Keratinocyte (primary cell): ENCODE results near the gene OTOG. TPM values are rescaled to one million over a fixed set of nuclear protein-coding genes. Genes with fewer than 3 reads are reported as not detected.

Experiments used
- DNase-seq: peaks from one replicate; pipeline ENCODE4 v3.0.0-alpha.2; 2011; ENCODE audit warnings: low read depth, missing footprints, low spot score
- FAIRE-seq: peaks from 2 replicates; lab custom pipeline; 2011; peaks lifted over from hg19 to GRCh38; lab: Jason Lieb, UNC
- H2AFZ ChIP-seq: 2 replicates; pipeline ENCODE4 v1.6.0; 2012; ENCODE audit warnings: low read length, control low read depth, inconsistent platforms; ENCODE audit not compliant: control insufficient read depth
- H3K27ac ChIP-seq: 2 replicates; pipeline ENCODE4 v1.5.1; 2011; ENCODE audit warnings: low read length; ENCODE audit not compliant: control insufficient read depth, insufficient read depth
- H3K27me3 ChIP-seq: 3 replicates; pipeline ENCODE4 v1.6.0; 2011; ENCODE audit warnings: low read length; ENCODE audit not compliant: control insufficient read depth, insufficient read depth; ENCODE audit errors: extremely low read depth
- H3K36me3 ChIP-seq, 2 experiments: 2 replicates in 1 of 2; 3 replicates in 1 of 2; pipeline ENCODE4 v1.5.1; 2011; ENCODE audit warnings: low read length in 2 of 2, mild to moderate bottlenecking in 1 of 2; ENCODE audit not compliant: control insufficient read depth in 2 of 2, insufficient read depth in 2 of 2; ENCODE audit errors: extremely low read depth in 1 of 2
- H3K4me1 ChIP-seq: 3 replicates; pipeline ENCODE4 v1.5.1; 2011; ENCODE audit warnings: low read length; ENCODE audit not compliant: control insufficient read depth, insufficient read depth; ENCODE audit errors: extremely low read depth
- H3K4me2 ChIP-seq: 3 replicates; pipeline ENCODE4 v1.6.0; 2011; ENCODE audit warnings: low read depth, low read length; ENCODE audit not compliant: control insufficient read depth, insufficient read depth; ENCODE audit errors: extremely low read depth
- H3K4me3 ChIP-seq, 3 experiments: fragments of 200-600 bp in 1 of 3; sonication (generic) in 1 of 3; 2 replicates in 2 of 3; 3 replicates in 1 of 3; pipeline ENCODE4 v1.5.1; 2011 to 2016; ENCODE audit warnings: low read length in 3 of 3, mild to moderate bottlenecking in 3 of 3, control low read depth in 2 of 3, inconsistent platforms in 1 of 3, low read depth in 1 of 3, mixed read lengths in 1 of 3, mixed run types in 1 of 3, moderate library complexity in 1 of 3; ENCODE audit not compliant: control insufficient read depth in 2 of 3, insufficient read depth in 2 of 3; ENCODE audit errors: extremely low read depth in 1 of 3
- H3K79me2 ChIP-seq: 2 replicates; pipeline ENCODE4 v1.6.0; 2012; ENCODE audit warnings: low read length; ENCODE audit not compliant: control insufficient read depth, insufficient read depth
- H3K9ac ChIP-seq: 3 replicates; pipeline ENCODE4 v1.6.0; 2011; ENCODE audit warnings: low read length; ENCODE audit not compliant: control insufficient read depth, insufficient read depth; ENCODE audit errors: extremely low read depth
- H3K9me1 ChIP-seq: 3 replicates; pipeline ENCODE4 v1.6.0; 2011; ENCODE audit warnings: low read length; ENCODE audit not compliant: control insufficient read depth, insufficient read depth; ENCODE audit errors: extremely low read depth
- H3K9me3 ChIP-seq: 2 replicates; pipeline ENCODE4 v1.5.1; 2012; ENCODE audit warnings: low read depth, low read length; ENCODE audit not compliant: control insufficient read depth
- H4K20me1 ChIP-seq: 3 replicates; pipeline ENCODE4 v1.6.0; 2011; ENCODE audit warnings: low read length; ENCODE audit not compliant: control insufficient read depth, insufficient read depth; ENCODE audit errors: extremely low read depth
- CTCF ChIP-seq, 3 experiments: IDR thresholded peaks in 1 of 3; conservative IDR thresholded peaks in 1 of 3; optimal IDR thresholded peaks in 1 of 3; 2 replicates in 2 of 3; 3 replicates in 1 of 3; pipeline versions ENCODE3 to v1.5.1; 2011; ENCODE audit warnings: low read length in 3 of 3, mild to moderate bottlenecking in 3 of 3, moderate library complexity in 2 of 3, control low read depth in 1 of 3, inconsistent platforms in 1 of 3; ENCODE audit not compliant: insufficient read depth in 2 of 3; ENCODE audit errors: extremely low read depth in 1 of 3
- EZH2 ChIP-seq: IDR thresholded peaks from one replicate; pipeline ENCODE4 v1.6.1; 2012; ENCODE audit warnings: inconsistent platforms, mild to moderate bottlenecking, low read length, moderate library complexity
- dilution Hi-C: fragments of 300-500 bp; cut with MboI; formaldehyde crosslinking; loops from one replicate; pipeline ENCODE4 v1.7.0; 2020; ENCODE audit warnings: low sequenced_read_pairs; ENCODE audit not compliant: extremely low pct_ligation_motif_present
- polyA plus RNA-seq, 5 experiments: library from polyadenylated mRNA; depleted of rRNA in 3 of 5; stranded (reverse) in 3 of 5; stranded (forward) in 1 of 5; unstranded in 1 of 5; fragments of >200 nt; gene quantifications; 1 replicate in 1 of 5; 2 replicates in 3 of 5; 3 replicates in 1 of 5; pipeline versions ENCODE4 v1.2.1 to v1.2.3, GENCODE V29; 2011 to 2012; ENCODE audit warnings: missing spikeins in 2 of 5, low read depth in 1 of 5, low replicate concordance in 1 of 5

Gene OTOG
- polyA plus RNA-seq, 1 donor (not counting 4 experiments of a cell fraction or from before 2014, with no cell fraction given): not detected

GRCh38 chr11:17609291-17610084, 62.4 kb downstream of the OTOG start:
- Histone ChIP-seq H3K9me3 (no peaks in the 10 kb centered on the region), H3K36me3 (no peaks in the 10 kb centered on the region), H4K20me1 (no peaks in the 10 kb centered on the region), H3K27ac (no peak overlapping the region), H3K79me2 (no peaks in the 10 kb centered on the region), H3K4me1 (no peaks in the 10 kb centered on the region), H3K4me3 (no peak overlapping the region), H3K27me3 (peaks cover 11% of the 10 kb centered on the region), H3K9ac (no peak overlapping the region), H3K9me1 (no peaks in the 10 kb centered on the region), H2AFZ (no peak overlapping the region), H3K4me2 (no peak overlapping the region)
- no peak for FAIRE-seq
- TF ChIP-seq EZH2 (no peak), CTCF (optimal IDR thresholded peaks at IDR 0.05 in 1 of 3, IDR thresholded peaks at IDR 0.05 in 1 of 3, conservative IDR thresholded peaks at IDR 0.05 in 1 of 3; ENCODE audit: extremely low read depth in 1 of 3, insufficient read depth in 2 of 3, low read length in 3 of 3) (no peak)
- dilution Hi-C loops: no loop called here
- no peak for DNase-seq

- H3K9me1 ChIP-seq: no peaks in the 10 kb centered on the region
- dilution Hi-C loops: no loop called here
- H3K9ac ChIP-seq: no peak overlapping the region
- no peak overlapping the region for H3K4me2 ChIP-seq
- H3K79me2 ChIP-seq: no peaks in the 10 kb centered on the region
- H3K27me3 ChIP-seq: peaks cover 11% of the 10 kb centered on the region
- no peak overlapping the region for H3K4me3 ChIP-seq
- FAIRE-seq (no peak), DNase-seq (no peak)
- TF ChIP-seq CTCF (optimal IDR thresholded peaks at IDR 0.05 in 1 of 3, IDR thresholded peaks at IDR 0.05 in 1 of 3, conservative IDR thresholded peaks at IDR 0.05 in 1 of 3; ENCODE audit: extremely low read depth in 1 of 3, insufficient read depth in 2 of 3, low read length in 3 of 3) (no peak), EZH2 (no peak)
- H2AFZ ChIP-seq: no peak overlapping the region
- H4K20me1 ChIP-seq: no peaks in the 10 kb centered on the region
- no peaks in the 10 kb centered on the region for H3K4me1 ChIP-seq
- no peaks in the 10 kb centered on the region for H3K9me3 ChIP-seq
- H3K36me3 ChIP-seq: no peaks in the 10 kb centered on the region
- no peak overlapping the region for H3K27ac ChIP-seq
These were observed 63.2 kb downstream of the OTOG start for GRCh38 chr11:17610085-17610894.
